OCI-LY1 (cell line): ENCODE results near the gene PLEKHA6.

Experiments
- H2AFZ ChIP-seq: fragments of 200-600 bp; sonication (generic), shearing (Covaris generic); 2 replicates; pipeline ENCODE4 v1.6.0; 2014; ENCODE audit warnings: antibody characterized with exemption, mild to moderate bottlenecking, low read length
- H3F3A ChIP-seq: fragments of 200-600 bp; sonication (generic), shearing (Covaris generic); 2 replicates; pipeline ENCODE4 v1.6.0; 2014; ENCODE audit warnings: mild to moderate bottlenecking, antibody characterized with exemption, low read length, moderate library complexity; ENCODE audit not compliant: insufficient read depth
- H3K27ac ChIP-seq: fragments of 200-600 bp; sonication (generic); 2 replicates; pipeline ENCODE4 v1.5.1; 2014; ENCODE audit warnings: low read length, mixed run types, mild to moderate bottlenecking, low read depth; ENCODE audit not compliant: poor library complexity, severe bottlenecking
- H3K27me3 ChIP-seq: fragments of 200-600 bp; sonication (generic); 2 replicates; pipeline ENCODE4 v1.6.0; 2014; ENCODE audit warnings: antibody characterized with exemption, mild to moderate bottlenecking, low read length, moderate library complexity; ENCODE audit not compliant: insufficient read depth
- H3K36me3 ChIP-seq: fragments of 200-600 bp; sonication (generic); 2 replicates; pipeline ENCODE4 v1.6.1; 2014; ENCODE audit warnings: mild to moderate bottlenecking, antibody characterized with exemption, low read length, moderate library complexity, mixed read lengths; ENCODE audit not compliant: insufficient read depth
- H3K4me1 ChIP-seq: fragments of 200-600 bp; sonication (generic); 2 replicates; pipeline ENCODE4 v1.5.1; 2014; ENCODE audit warnings: mild to moderate bottlenecking, low read length, moderate library complexity; ENCODE audit not compliant: insufficient read depth, severe bottlenecking
- H3K4me2 ChIP-seq: fragments of 200-600 bp; sonication (generic), shearing (Covaris generic); 2 replicates; pipeline ENCODE4 v1.6.1; 2014; ENCODE audit warnings: low read length
- H3K4me3 ChIP-seq: fragments of 200-600 bp; sonication (generic); 2 replicates; pipeline ENCODE4 v1.5.1; 2014; ENCODE audit warnings: low read length, low read depth, mild to moderate bottlenecking, mixed read lengths; ENCODE audit not compliant: poor library complexity, severe bottlenecking
- H3K79me2 ChIP-seq: fragments of 200-600 bp; shearing (Covaris generic); 2 replicates; pipeline ENCODE4 v1.6.1; 2016; ENCODE audit warnings: mixed run types, low read length, mixed read lengths; ENCODE audit not compliant: insufficient read depth
- H3K9ac ChIP-seq: fragments of 200-600 bp; sonication (generic), shearing (Covaris generic); 2 replicates; pipeline ENCODE4 v1.6.1; 2014; ENCODE audit warnings: mild to moderate bottlenecking, low read length, mixed read lengths
- H3K9me2 ChIP-seq: fragments of 200-600 bp; sonication (generic), shearing (Covaris generic); 2 replicates; pipeline ENCODE4 v1.6.1; 2014; ENCODE audit warnings: low read depth, mild to moderate bottlenecking, low read length, mixed read lengths
- H3K9me3 ChIP-seq: fragments of 200-600 bp; shearing (Covaris generic); 2 replicates; pipeline ENCODE4 v1.6.1; 2014; ENCODE audit warnings: low read length, mixed read lengths
- H4K20me1 ChIP-seq: fragments of 200-600 bp; sonication (generic), shearing (Covaris generic); 2 replicates; pipeline ENCODE4 v1.6.0; 2016; ENCODE audit warnings: mild to moderate bottlenecking, low read length; ENCODE audit not compliant: insufficient read depth
- EZH2 ChIP-seq: fragments of 200-600 bp; sonication (generic), shearing (Covaris generic); IDR thresholded peaks from 2 replicates; pipeline ENCODE4 v1.8.0; 2017; ENCODE audit warnings: borderline replicate concordance, mixed run types, mild to moderate bottlenecking, antibody characterized with exemption, low read length, moderate library complexity, mixed read lengths
- TF ChIP-seq, protein P1 (sequence below): fragments of 200-600 bp; sonication (generic), shearing (Covaris generic); IDR thresholded peaks from 2 replicates; pipeline ENCODE4 v1.5.1; 2017; ENCODE audit warnings: mild to moderate bottlenecking, antibody characterized with exemption, low read length, moderate library complexity, mixed read lengths

PLEKHA6 gene

DNA sequence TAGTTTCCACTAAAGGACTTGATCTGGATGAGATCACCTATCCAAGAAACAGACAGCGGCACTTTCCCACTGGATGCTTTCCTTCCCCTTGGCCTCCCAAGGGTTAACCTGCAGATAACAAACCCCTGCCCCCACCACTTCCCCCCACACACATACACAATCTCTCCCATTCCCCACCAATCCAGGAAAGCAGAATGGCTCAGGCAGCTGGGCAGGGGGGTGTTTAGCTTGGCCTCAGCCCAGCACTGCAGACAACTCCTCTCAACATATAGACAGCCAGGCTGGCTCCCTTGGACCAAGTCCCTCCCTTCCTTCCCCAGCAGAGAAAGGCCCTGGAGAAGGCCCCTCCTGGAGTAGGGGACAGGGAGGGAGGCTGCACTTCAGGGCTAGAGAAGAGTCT, 24.6 kb downstream of the PLEKHA6 start:
- H3K9ac ChIP-seq: no peak overlapping the region
- no peaks in the 10 kb centered on the region for H3K36me3 ChIP-seq
- H3K79me2 ChIP-seq: no peaks in the 10 kb centered on the region
- H3K9me3 ChIP-seq: no peaks in the 10 kb centered on the region
- H2AFZ ChIP-seq: no peak overlapping the region
- TF ChIP-seq EZH2: no peak
- TF ChIP-seq, protein P1, sequence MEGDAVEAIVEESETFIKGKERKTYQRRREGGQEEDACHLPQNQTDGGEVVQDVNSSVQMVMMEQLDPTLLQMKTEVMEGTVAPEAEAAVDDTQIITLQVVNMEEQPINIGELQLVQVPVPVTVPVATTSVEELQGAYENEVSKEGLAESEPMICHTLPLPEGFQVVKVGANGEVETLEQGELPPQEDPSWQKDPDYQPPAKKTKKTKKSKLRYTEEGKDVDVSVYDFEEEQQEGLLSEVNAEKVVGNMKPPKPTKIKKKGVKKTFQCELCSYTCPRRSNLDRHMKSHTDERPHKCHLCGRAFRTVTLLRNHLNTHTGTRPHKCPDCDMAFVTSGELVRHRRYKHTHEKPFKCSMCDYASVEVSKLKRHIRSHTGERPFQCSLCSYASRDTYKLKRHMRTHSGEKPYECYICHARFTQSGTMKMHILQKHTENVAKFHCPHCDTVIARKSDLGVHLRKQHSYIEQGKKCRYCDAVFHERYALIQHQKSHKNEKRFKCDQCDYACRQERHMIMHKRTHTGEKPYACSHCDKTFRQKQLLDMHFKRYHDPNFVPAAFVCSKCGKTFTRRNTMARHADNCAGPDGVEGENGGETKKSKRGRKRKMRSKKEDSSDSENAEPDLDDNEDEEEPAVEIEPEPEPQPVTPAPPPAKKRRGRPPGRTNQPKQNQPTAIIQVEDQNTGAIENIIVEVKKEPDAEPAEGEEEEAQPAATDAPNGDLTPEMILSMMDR: no peak
- no peaks in the 10 kb centered on the region for H4K20me1 ChIP-seq
- H3K4me2 ChIP-seq: no peak overlapping the region
- no peak overlapping the region for H3K27ac ChIP-seq
- H3K4me3 ChIP-seq: no peak overlapping the region
- H3F3A ChIP-seq: no peaks in the 10 kb centered on the region
- H3K9me2 ChIP-seq: no peaks in the 10 kb centered on the region
- no peaks in the 10 kb centered on the region for H3K27me3 ChIP-seq
- H3K4me1 ChIP-seq: no peaks in the 10 kb centered on the region

DNA sequence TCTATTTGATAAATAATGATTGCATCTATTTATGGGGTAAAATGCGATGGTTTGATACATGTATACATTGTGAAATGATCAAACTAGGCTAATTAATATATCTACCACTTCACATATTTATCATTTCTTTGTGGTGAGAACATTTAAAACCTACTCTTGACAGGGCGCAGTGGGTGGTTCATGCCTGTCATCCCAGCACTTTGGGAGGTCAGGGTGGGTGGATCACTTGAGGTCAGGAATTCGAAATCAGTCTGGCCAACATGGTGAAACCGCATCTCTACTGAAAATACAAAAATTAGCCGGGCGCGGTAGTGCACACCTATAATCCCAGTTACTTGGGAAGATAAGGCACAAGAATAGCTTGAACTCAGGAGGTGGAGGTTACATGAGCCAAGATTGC, 25.3 kb downstream of the PLEKHA6 start:
- Histone ChIP-seq H3K9ac (no peak overlapping the region), H3K4me3 (no peak overlapping the region), H3K27ac (no peak overlapping the region), H3K79me2 (no peaks in the 10 kb centered on the region), H3K4me1 (no peaks in the 10 kb centered on the region), H3K4me2 (no peak overlapping the region), H3K9me2 (no peaks in the 10 kb centered on the region), H3F3A (no peaks in the 10 kb centered on the region), H2AFZ (no peak overlapping the region), H3K27me3 (no peaks in the 10 kb centered on the region), H3K36me3 (no peaks in the 10 kb centered on the region), H3K9me3 (no peaks in the 10 kb centered on the region), H4K20me1 (no peaks in the 10 kb centered on the region)
- TF ChIP-seq EZH2: no peak
- TF ChIP-seq, protein P1: no peak

DNA sequence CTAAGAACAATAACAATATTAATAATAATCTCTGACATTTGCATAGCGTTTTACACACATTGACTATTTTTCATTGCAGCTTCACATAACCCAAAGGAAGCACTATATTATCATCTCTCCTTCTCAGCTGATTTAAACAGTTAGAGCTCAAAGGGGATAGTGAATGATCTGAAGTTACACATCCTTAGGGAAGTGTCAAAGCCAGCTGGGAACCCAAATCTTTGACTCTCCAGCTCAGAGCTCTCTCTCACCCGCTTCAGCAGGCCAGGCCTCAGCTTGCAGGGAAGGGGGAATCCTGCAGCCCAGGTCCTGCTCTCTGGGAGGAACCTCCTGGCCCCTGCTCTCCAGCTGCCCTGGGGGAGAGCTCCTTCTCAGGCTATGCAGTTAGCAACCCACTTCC, 26.3 kb downstream of the PLEKHA6 start:
- H3K4me3 ChIP-seq: no peak overlapping the region
- TF ChIP-seq, protein P1: no peak
- TF ChIP-seq EZH2: no peak
- H3K36me3 ChIP-seq: no peaks in the 10 kb centered on the region
- no peaks in the 10 kb centered on the region for H3F3A ChIP-seq
- no peaks in the 10 kb centered on the region for H3K9me3 ChIP-seq
- no peak overlapping the region for H3K4me2 ChIP-seq
- H4K20me1 ChIP-seq: no peaks in the 10 kb centered on the region
- H3K9me2 ChIP-seq: no peaks in the 10 kb centered on the region
- H3K79me2 ChIP-seq: no peaks in the 10 kb centered on the region
- no peaks in the 10 kb centered on the region for H3K27me3 ChIP-seq
- no peak overlapping the region for H3K27ac ChIP-seq
- H3K4me1 ChIP-seq: no peaks in the 10 kb centered on the region
- no peak overlapping the region for H2AFZ ChIP-seq
- H3K9ac ChIP-seq: no peak overlapping the region
